ENCODE results near the gene EXOC5.
"Not testable (repeated sequence)": the region's sequence is repeated elsewhere in the genome, so short reads cannot be mapped to it uniquely, and the experiment has no call there.

EXOC5 gene

DNA sequence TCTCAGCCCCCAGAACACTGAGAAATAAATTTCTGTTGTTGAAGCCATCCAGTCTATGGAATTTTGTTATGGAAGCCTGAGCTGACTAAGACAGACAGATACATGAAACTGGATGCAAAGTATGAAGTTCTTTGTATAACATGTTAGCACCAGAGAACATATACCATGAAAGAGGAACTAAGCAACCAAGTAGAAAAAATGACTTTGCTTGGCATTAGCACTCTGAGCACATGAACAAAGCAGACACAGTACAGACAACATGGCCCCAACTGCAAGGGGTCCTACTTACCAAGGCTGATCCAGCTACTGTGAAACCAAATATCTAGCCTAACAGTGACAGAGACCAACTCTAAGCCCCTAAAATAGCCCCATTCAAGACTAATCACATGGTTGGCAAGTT is 13.8 kb downstream of the EXOC5 start:
- DNase-seq (ENCODE audit: low read depth) = no peak

GRCh38 chr14:57246933-57247657 is 21.6 kb downstream of the EXOC5 start:
- DNase-seq (ENCODE audit: low read depth) = peak; percentile 76

- peak; percentile 64 for DNase-seq (ENCODE audit: low read depth)
Measured at GRCh38 chr14:57245941-57246340, 22.8 kb downstream of the EXOC5 start.

DNA sequence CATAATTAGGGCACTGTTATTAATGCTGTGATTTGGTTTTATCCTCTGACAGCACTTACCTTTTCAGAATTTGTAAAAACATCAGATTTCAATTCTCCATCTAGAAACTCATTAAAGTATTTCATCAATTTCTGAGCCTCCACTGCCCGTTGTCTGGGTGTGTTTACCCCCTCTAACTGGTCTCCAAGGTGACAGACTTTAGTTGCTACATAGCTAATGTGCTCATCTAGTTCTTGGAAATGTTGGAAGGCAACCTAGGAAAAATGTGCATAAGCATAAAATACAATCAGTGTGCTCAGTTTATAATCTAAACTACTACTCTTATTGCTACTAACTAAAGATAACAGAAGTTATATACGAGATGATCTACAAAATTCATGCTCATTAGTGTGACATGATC is 24.6 kb downstream of the EXOC5 start:
- peak; percentile 48 for DNase-seq (ENCODE audit: low read depth)

DNA sequence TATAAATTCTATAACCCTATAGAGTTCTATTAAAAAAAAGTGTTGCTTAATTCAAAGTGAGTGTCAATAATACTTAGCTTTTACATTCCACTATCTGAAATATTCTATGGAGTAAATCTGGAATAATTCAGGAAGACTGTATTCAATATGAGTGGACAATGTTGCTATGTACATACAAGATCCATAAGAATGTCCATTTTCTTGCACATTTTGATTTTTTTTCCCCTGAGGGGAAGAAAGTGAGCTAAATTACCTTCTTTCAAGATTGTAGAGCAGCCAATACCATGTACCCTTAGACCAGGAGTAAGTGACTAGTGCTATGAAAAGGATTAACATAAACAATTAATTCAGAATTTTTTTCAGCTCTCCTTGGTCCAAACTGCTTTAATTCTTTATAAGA is 25.4 kb downstream of the EXOC5 start:
- no peak for DNase-seq (ENCODE audit: low read depth)

DNA sequence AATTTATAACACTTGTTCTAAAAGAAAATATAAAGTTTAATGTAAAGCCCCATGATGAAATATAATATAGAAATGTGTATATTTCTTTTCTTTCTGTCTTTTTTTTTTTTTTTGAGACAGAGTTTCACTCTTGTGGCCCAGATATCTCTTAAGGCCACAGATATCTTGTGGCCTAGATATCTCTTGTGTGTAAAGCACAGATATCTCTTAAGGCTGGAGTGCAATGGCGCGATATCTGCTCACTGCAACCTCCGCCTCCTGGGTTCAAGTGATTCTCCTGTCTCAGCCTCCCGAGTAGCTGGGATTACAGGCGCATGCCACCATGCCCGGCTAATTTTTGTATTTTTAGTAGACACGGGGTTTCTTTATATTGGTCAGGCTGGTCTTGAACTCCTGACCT is 28.6 kb downstream of the EXOC5 start:
- DNase-seq (ENCODE audit: low read depth) = not testable (repeated sequence)

GRCh38 chr14:57232006-57232405 is 36.7 kb downstream of the EXOC5 start:
- no peak for DNase-seq (ENCODE audit: low read depth)

DNA sequence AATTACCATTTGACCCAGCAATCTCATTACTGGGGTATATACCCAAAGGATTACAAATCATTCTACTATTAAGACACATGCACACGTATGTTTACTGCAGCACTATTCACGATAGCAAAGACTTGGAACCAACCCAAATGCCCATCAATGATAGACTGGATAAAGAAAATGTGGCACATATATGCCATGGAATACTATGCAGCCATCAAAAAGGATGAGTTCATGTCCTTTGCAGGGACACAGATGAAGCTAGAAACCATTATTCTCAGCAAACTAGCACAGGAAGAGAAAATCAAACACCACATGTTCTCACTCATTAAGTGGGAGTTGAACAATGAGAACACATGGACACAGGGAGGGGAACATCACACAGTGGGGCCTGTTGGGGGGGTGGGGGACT is 40.4 kb downstream of the EXOC5 start:
- not testable (repeated sequence) for DNase-seq (ENCODE audit: low read depth)

DNA sequence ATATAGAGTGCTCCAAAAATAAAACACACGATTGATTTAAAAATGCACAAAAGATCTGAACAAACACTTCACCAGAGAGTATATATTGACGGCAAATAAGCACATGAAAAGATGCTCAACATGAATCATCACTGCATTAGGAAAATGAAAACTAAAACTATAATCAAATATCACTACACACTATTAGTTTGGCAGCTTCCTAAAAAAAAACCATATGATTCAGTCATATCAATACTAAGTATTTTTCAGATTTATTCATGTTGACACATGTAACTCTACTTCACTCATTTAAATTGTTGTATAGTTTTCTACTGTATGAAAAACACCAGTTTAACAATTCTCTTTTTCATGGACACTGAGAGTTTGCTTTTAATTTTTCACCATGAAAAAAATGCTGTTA is 41.6 kb downstream of the EXOC5 start:
- no peak for DNase-seq (ENCODE audit: low read depth)

GRCh38 chr14:57221931-57222330 is 46.8 kb downstream of the EXOC5 start:
- no peak for DNase-seq (ENCODE audit: low read depth)

- DNase-seq (ENCODE audit: low read depth) = peak; percentile 7
Measured at GRCh38 chr14:57212919-57213318, 55.8 kb downstream of the EXOC5 start.

- peak; percentile 86 for DNase-seq (ENCODE audit: low read depth)
Measured at GRCh38 chr14:57209561-57209960, 59.1 kb downstream of the EXOC5 start.

DNA sequence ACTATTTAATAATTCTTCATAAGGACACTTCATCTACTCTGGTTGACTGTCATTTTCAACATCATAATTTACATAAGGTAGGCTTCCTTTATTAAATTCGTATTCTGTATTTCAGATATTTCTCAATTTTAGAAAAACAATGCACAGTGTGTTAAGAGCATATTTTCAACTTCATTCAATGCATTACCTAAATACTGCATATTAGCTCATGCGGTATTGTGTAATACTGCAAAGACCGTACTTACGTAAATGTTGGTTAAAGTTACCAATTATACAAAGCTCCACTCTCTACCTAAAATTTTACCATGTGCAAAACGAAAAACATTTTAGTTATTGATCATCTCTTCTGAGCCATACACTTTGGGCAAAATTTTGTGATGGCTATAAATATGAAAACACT is 62.8 kb downstream of the EXOC5 start:
- DNase-seq (ENCODE audit: low read depth) = no peak

- DNase-seq (ENCODE audit: low read depth) = not testable (repeated sequence)
Measured at GRCh38 chr14:57202672-57203071, 66.0 kb downstream of the EXOC5 start.

DNA sequence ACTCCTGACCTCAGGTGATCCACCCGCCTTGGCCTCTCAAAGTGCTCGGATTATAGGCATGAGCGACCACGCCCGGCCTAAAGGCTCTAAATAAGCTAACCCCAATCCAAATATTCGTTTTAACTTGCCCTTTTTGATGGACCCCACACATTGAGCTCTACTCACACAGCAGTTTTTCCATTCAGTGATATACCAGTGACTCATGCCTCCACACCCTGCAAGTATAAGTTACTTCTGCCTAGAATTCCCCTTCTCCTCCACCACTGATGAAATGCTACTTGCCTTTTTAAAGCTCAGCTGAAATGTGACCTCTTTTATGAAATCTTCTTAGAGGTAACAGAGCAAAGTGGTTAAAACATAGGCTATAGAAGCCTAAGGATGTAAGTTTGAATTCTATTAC is 68.8 kb downstream of the EXOC5 start:
- DNase-seq (ENCODE audit: low read depth) = peak; percentile 40

- peak; percentile 37 for DNase-seq (ENCODE audit: low read depth)
Measured at GRCh38 chr14:57189070-57189469, 79.6 kb downstream of the EXOC5 start.

- peak; percentile 15 for DNase-seq (ENCODE audit: low read depth)
Measured at GRCh38 chr14:57182760-57183503, 85.8 kb downstream of the EXOC5 start.

GRCh38 chr14:57179273-57179672 is 89.4 kb downstream of the EXOC5 start:
- no peak for DNase-seq (ENCODE audit: low read depth)

- DNase-seq (ENCODE audit: low read depth) = no peak
Measured at GRCh38 chr14:57174466-57174865, 94.2 kb downstream of the EXOC5 start.

DNA sequence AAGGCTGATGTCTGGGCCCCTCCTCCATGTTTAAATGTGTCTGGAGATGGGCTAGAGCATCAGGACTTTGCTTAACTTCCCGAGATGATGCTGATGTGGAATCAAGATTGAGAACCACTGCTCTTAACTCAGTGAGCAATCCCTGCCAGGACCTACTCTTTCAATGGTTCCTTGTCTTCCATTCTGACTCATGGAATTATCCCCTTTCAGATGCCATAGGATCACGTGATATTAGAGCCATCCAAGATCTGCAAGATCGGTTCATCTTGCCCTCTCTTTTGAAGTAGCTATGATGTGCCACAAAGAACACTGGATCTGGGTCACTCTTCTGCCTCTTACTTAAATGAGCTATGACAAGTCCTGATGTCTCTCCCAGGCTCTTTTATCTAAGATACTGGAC is 96.8 kb downstream of the EXOC5 start:
- DNase-seq (ENCODE audit: low read depth) = no peak

DNA sequence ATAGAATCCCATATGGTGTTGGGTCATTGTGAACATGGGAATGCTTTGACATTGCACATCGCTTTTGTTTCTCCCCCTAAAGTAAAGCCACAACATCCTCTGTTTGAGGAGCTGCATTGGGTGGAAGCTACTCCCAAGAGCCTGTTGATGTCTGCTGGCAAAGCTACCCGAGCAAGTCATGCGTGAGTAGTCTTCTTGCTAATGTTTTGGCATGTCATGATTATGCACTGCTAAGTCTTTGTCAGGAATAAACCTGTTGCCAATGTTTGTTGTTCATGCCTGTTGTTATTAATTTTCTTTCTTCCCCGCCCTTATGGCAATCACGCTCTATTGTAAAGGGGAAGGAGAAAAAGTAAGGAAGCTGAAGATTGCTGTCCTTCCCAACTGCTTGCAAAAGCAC is 97.3 kb downstream of the EXOC5 start:
- DNase-seq (ENCODE audit: low read depth) = no peak

DNA sequence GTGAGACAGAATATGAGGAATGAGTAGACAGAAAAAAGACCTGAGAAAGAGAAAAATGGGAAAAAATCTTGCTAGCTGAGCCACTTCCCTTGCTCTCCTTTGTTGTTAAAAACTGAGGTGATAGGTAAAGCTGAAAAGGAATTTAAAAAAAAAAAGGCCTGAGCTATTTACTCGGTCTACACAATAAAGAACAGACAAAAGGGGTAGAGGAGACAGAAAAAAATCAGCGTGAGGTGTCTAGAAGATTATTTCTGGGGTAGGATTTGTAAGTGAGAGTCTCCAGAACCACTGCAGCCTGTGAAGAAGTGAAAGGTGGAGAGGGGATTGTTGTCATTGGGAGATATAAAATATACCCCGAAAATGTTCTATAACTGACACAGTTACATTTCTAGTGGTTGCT is 98.8 kb downstream of the EXOC5 start:
- no peak for DNase-seq (ENCODE audit: low read depth)

DNA sequence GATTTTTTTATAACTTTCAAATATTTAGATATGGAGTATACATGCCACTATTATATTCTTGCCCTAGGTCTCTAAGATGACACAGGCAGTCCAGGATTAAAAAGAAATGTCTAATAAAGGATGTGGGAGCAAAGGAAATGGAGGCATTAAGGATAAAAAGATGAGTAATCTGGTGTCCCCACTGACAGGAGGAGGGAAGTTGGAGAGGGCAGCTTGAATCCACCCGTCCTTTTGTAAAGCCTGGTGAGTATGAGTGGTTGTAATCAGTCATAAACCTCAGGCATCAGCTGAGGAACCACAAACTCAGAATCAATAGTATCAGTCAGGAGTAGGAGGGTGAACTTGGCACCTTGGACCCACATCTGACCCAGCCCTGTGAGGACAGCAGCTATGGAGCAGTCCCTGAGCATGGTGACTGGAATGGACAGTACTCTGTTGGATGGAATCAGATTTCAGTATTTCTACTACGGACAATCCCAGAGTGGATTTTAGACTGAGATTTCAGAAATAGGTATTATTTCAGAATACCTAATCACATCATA is 100.5 kb downstream of the EXOC5 start:
- no peak for DNase-seq (ENCODE audit: low read depth)

Data from EH (cell line).